NCI-H1436 treated with DMSO at 0.1 percent for 48 hours (cell line): Measurements from ENCODE around the gene GDF2.
A peak's percentile ranks its signal among the peaks of the same experiment; 100 is the strongest.

Source experiments
- DNase-seq: peaks from one replicate; lab custom pipeline; 2025; lab: John Stamatoyannopoulos, UW

Gene GDF2

DNA sequence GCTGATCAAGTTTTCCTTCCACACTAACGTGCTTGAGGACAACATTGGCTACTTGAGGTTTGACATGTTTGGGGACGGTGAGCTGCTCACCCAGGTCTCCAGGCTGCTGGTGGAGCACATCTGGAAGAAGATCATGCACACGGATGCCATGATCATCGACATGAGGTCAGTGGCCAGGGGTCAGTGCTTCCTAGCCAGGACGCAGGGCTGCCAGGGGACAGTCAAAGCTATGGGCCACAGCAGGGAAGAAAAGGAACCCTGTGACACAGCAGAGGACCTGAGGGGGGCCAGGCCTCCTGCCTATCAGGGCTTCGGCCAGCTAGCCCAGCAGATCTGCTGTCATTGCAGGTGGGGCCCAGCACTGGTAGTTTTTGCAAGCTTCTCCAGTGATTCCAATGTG lies 31.1 kb downstream of the GDF2 start:
- no peak for DNase-seq

DNA sequence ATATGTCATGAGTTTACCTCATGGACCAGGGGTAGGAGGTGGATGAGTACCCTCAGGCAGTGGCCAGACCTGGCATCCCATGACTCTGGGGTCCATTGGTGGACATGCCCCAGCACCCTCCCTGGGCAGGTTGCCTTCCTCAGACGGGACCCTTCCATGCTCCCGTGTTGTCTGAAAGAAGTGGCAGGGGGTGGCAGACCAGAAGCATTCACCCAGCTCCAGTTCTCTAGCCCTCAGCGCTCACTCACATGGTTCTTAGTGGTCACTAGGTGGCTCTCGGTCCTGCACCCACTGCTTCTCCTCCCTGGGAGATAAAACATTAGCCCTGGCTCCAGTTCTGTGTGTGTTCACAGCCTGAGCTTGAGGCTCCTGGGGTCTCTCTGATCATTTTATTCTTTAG lies 31.9 kb downstream of the GDF2 start:
- no peak for DNase-seq

GRCh38 chr10:47354900-47355299 lies 32.6 kb downstream of the GDF2 start:
- no peak for DNase-seq

DNA sequence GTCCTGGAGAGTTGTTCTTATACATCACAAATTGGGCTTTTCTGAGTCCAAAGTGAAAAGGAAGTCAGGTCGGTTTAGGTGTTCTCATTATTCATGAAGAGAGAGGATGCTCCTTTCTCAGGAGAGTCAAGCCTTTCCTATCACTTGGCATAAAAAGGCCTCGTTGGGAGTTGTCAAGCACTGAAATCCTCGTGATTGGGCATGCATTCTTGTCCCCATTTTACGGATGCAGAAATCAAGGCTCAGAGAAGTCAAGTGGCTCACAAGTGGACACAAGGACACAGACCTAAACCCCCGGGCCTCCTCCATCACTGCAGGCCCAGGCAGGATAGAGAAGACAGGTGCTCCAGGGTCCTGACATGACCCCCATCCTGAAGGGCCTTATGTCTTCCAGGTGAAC lies 34.5 kb downstream of the GDF2 start:
- DNase-seq: no peak

DNA sequence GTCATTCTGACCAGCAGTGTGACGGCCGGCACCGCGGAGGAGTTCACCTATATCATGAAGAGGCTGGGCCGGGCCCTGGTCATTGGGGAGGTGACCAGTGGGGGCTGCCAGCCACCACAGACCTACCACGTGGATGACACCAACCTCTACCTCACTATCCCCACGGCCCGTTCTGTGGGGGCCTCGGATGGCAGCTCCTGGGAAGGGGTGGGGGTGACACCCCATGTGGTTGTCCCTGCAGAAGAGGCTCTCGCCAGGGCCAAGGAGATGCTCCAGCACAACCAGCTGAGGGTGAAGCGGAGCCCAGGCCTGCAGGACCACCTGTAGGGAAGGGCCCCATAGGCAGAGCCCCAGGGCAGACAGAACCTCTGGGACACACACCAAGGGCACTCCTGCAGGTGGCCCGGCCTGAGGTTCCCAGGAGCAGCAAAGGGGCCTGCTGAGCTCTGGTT lies 34.9 kb downstream of the GDF2 start:
- DNase-seq: no peak

- no peak for DNase-seq
These were observed 35.7 kb downstream of the GDF2 start for GRCh38 chr10:47357911-47358310.

DNA sequence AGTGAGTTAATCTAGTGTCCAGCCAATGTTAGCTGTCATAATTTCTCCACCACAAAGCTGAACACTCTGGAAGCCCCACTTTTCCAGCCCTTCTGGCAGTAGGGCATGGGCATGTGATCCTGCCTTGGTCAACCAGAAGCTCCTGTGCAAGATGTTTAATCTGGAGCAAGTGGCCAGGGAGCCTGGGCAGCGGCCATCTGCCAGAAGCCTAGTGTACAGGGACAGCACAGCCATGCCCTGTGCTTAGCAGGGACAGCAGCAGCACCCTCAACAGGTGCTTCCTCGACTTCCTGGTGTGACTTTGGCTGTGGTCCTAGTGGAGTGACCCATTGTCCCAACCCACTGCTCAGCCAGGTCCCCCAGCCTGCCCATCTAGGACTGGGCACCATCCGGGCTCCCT lies 36.2 kb downstream of the GDF2 start:
- no peak for DNase-seq

DNA sequence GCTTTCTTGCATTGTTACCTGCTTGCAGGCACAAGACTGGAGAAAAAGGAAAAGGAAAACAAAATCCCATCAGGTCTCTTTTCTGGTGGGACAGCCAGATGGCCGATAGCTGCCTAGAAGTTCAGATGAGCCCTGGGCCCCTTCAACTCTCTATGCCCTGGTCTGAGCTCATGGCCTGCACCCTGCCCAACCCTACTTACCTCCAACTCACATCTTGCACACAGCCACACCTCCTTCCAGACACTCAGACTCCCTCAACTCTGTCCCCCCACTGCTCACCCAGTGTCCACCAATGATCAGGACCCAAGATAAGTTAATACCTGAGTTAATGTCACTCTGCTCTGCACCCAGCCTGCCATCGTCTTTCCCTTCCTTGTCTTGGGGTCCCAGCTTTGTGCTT lies 36.8 kb downstream of the GDF2 start:
- no peak for DNase-seq

DNA sequence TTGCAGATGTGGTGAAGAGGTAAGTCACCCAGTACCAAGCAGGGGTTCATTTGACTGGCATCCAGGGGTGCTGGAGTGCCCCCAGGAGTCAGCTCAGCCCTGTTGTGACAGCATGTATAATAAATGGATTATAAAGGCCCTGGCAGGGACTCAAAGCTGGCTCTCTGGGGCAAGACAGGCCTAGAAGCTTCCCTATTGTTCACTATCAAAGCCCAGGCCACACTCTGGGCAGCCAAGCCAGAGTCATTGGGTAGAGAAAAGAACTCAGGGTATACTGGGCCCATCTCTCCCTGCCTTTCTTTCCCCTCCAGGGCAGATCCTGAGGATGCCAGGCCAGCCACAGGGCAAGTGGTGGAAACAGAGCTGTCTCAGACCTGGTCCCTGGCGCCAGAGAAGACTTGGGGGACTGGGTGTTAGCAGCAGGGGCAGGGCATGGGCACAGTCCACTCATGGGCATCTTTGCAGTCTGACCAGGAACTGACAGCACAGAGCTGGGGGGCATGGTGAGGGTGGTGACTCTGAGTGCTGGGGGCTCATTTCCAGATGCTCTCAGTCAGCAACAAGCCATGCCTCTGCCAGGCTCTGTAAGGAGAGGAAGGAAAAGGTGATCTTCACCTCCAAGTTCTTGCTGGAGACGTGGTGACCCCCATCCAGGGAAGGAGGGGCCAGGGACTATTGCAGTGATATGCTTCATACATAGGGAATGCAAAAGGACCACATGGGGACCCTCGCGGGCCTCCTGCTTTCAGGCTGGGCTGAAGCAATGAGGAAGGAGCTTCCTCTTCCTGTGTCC lies 37.6 kb downstream of the GDF2 start:
- DNase-seq: no peak

DNA sequence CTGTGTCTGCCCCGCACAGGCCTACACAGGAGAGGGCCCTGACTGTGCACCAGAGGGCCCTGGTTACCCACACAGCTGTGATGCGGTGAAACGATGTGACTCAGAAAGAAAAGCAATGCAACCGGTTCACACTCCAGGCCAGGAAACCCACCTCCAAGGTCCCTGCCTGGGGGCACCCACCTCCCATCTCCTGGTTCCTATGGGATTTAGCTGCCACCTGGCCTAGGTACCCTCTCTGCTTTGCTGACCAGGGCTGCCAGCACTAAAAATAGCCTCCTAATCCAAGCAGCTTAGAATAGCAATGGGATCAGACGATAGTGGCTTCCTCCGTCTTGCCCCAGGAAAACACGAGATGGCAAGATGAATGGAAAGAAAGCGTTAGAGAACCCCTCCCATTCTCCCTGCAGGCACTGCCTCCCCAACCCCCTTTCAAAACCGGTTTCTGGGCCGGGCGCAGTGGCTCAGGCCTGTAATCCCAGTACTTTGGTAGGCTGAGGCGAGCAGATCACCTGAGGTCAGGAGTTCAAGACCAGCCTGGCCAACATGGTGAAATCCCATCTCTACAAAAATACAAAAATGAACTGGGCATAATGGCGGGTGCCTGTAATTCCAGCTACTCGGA lies 38.3 kb downstream of the GDF2 start:
- DNase-seq: no peak

- no peak for DNase-seq
These were observed 39.0 kb downstream of the GDF2 start for GRCh38 chr10:47361293-47361692.

- no peak for DNase-seq
These were observed 39.9 kb downstream of the GDF2 start for GRCh38 chr10:47362199-47362598.

DNA sequence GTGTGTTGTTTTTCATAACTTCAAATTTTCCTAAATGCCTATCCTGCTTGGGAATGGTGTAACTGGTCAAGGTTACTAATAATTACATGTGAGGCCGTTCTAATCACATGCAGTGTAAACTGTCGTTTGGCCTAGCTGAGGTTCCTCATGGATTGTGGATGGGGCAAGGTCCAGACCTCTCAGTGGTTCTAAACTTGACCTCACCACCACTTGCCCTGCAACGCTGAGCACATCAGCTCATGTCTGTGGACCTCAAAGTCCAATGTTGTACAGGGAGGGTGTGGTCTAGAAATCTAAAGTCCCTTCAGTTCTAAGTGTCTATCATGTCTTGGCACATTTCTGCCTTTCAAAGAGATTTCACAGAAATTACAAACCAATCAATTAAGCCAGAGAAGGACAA lies 41.5 kb downstream of the GDF2 start:
- no peak for DNase-seq

DNA sequence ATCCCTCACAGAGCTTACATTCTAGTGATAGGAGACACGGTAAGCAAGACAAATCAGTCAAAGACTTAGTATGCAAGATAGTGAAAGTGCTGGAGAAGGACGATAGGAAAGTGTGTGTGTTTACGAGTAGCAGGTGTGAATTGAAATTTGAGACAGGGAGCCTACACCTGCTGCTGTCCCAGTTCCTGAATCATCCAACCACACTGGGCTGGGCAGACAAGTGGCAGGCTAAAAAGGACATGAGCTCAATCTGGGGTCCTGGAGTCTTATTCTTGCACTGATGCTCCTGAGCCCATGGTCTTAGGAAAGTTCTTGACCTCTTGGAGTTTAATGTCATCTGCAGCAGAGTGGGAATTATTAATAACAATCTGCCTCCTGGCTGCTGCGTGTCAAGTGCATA lies 42.1 kb downstream of the GDF2 start:
- peak; percentile 33 for DNase-seq

GRCh38 chr10:47364911-47365310 lies 42.7 kb downstream of the GDF2 start:
- DNase-seq: no peak

DNA sequence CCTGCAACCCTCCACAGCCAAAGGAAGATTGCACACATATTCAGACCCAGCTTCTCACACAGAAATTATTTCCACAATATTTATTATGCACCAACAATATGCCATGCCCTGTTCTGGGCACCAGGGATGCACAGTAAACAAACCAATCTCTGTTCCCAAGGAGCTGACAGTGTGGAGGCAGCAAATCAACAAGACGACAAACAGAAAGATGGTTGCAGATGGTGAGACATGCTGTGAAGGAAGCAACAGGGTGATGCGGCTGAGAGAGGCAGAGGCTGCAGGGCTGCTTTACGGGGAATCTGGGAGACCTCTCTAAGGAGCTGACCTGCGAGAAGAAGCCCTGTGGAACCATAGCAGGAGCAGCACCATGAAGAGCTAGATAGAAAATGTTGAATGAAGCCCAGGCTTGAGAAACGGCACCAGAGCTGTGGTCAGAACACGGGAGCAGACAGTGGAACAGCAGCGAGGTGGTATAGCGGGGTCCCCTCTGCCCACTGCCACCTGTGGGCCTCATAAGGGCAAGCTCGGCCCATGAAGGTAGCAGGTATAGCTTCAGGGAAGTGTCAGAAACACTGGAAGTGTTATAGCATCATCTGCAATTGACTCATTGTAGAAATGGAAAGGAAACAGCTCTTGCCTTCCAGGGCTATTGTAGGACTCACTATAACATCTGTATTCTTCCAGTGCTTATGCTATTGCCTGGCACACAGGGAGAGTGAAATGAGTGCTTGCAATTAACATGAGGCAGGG lies 43.4 kb downstream of the GDF2 start:
- no peak for DNase-seq

GRCh38 chr10:47366181-47366631 lies 44.0 kb downstream of the GDF2 start:
- no peak for DNase-seq

DNA sequence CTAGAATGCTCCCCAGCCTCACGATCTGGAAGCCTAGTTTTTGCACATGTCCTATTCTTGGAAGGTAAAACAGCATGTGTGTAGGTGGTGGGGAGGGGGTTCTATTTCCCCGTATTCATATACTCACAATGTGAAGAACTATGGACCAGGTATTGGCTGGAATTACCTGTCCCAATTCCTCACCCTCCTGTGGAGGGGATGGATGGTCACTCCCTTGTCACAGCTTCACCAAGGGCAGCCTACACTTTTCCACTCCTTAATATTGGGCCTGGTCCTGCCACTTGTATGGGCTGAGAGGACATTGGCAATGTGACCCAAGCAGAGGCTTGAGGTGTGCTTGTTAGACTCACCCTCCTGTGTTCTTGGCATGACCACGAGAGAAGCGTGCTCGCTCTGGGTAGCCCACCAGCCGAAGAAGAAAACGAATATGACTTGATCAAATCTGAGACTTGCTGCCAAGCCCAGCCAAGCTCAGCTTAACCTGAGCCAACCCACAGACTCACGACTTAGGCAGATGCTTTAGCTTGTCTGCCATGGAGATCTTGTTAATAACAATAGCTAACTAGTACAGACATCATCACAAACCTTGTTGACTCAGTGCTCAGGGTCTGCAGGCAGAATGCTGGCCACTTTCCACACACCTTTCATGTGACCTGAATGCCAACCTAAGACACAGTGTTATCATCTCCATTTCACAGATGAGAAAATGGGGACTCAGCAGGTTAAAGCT lies 44.6 kb downstream of the GDF2 start:
- DNase-seq: no peak

- DNase-seq: no peak
These were observed 45.4 kb downstream of the GDF2 start for GRCh38 chr10:47367646-47368045.

DNA sequence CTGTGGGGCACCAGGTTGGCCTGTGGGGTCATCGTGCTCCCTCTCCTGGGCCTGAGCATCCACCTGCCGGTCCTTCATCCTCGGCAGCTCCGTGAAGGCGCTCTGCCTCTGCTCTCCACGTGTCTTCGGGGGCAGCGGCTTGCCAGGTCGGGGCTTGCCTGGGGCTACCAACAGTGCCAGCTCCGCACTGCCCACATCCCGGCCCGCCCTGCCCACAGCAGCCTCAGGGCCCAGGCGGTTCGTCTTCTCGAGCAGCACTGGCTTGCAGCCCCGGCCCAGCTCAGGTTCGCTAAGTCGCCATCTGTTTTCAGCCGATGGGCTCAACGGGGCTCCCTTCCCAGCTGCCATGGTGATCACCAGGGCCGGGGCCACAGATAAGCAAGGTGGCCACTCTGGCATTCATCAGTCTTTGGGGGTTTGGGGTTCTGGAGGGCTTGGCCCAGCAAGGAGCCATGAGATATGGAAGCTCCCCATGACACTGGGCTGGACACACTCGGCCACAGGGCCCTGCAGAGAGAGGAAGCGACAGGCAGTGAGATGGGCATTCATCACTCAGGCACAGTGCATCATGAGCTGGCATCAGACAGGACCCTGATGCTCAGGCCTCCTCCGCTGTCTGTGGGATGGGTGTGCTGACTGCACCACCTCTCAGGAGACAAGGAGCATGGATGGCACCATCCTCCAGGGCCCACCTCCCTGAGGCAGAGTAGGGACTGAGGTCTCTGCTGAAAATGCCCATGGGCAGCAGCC lies 46.4 kb downstream of the GDF2 start:
- no peak for DNase-seq

DNA sequence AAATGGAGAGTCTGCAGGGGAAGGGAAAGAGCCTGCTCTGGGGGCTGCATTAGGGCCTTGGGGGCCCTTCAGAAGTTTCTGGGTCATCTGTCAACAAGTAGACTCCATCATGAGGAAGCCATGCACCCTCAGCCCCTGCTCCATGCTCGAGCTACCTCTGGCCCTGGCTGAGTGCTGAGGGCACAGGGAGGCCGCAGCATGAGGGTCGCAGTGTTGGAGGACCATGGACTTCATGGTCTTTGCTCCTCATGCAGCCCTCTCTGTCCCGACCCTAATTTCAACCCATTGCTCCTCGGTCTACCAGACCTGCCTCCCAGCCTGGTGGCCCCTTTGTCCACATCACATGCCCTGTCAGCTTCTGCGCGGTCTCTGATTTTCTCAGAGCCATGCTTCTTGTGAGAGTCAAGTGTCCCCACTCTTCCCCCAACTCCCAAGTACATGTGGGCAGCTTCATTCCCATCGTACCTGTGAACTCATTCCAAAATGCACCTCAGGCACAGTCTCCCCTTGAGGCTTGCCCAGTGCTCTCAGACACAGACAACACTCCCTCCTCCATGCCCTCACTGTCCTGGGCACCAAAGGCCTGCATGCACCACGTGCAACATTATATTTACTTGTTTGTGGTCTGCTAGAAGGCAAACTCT lies 47.1 kb downstream of the GDF2 start:
- no peak for DNase-seq
